NCI-H774 (cell line): Measurements from ENCODE around the gene ZNF280A.

Experiments
- DNase-seq: peaks from one replicate; lab custom pipeline; 2025; lab: John Stamatoyannopoulos, UW

ZNF280A gene

GRCh38 chr22:22520020-22520656, at the start of gene ZNF280A:
ZNF280A (minus strand) TSS chr22:22520270; CDS start chr22:22515630, 4,640 bp downstream.
- DNase-seq, result no peak

- no peak for DNase-seq
These were observed 49.1 kb upstream of the ZNF280A start for GRCh38 chr22:22569218-22569617.

GRCh38 chr22:22565981-22566380, 45.9 kb upstream of the ZNF280A start:
- DNase-seq, result no peak

GRCh38 chr22:22558972-22559603, 39.0 kb upstream of the ZNF280A start, which contains the start of gene PRAME:
PRAME (minus strand) TSS chr22:22559265; CDS start chr22:22556832, 2,433 bp downstream.
- peak; percentile 63 for DNase-seq

GRCh38 chr22:22558071-22558971, 38.3 kb upstream of the ZNF280A start:
- DNase-seq, result no peak

GRCh38 chr22:22556995-22557925, 37.2 kb upstream of the ZNF280A start:
- DNase-seq, result peak; percentile 17

GRCh38 chr22:22556578-22556977, 36.5 kb upstream of the ZNF280A start:
- DNase-seq, result no peak

GRCh38 chr22:22555596-22555995, 35.5 kb upstream of the ZNF280A start:
- DNase-seq, result no peak

GRCh38 chr22:22554587-22555284, 34.7 kb upstream of the ZNF280A start:
- DNase-seq, result no peak

GRCh38 chr22:22553735-22554586, 33.9 kb upstream of the ZNF280A start:
- no peak for DNase-seq

- DNase-seq, result no peak
These were observed 33.1 kb upstream of the ZNF280A start for GRCh38 chr22:22553141-22553540.

GRCh38 chr22:22552630-22553029, 32.6 kb upstream of the ZNF280A start:
- DNase-seq, result no peak

- DNase-seq, result no peak
These were observed 30.8 kb upstream of the ZNF280A start for GRCh38 chr22:22550789-22551434.

- DNase-seq, result no peak
These were observed 28.8 kb upstream of the ZNF280A start for GRCh38 chr22:22548910-22549309.

GRCh38 chr22:22548317-22548716, 28.2 kb upstream of the ZNF280A start:
- DNase-seq, result no peak

- DNase-seq, result no peak
These were observed 27.7 kb upstream of the ZNF280A start for GRCh38 chr22:22547692-22548300.

GRCh38 chr22:22547226-22547625, 27.2 kb upstream of the ZNF280A start:
- no peak for DNase-seq

GRCh38 chr22:22546490-22546889, 26.4 kb upstream of the ZNF280A start:
- no peak for DNase-seq

GRCh38 chr22:22545084-22545483, 25.0 kb upstream of the ZNF280A start:
- no peak for DNase-seq
